Mesenchymal stem cell (in vitro differentiated cells and primary cell): Measurements from ENCODE around the gene SLC30A10.

Experiments used
- DNase-seq: peaks from one replicate; pipeline ENCODE4 v3.0.0-alpha.2; 2013
- H2AFZ ChIP-seq: one replicate; pipeline ENCODE4 v1.6.1; 2013; ENCODE audit warnings: low read depth, mild to moderate bottlenecking, control low read depth, inconsistent platforms, low read length, moderate library complexity
- H2AK5ac ChIP-seq: 2 replicates; pipeline ENCODE4 v1.6.1; 2013; ENCODE audit warnings: low read length, moderate library complexity, mild to moderate bottlenecking, inconsistent platforms; ENCODE audit not compliant: severe bottlenecking
- H2BK120ac ChIP-seq: one replicate; pipeline ENCODE4 v1.6.1; 2013; ENCODE audit warnings: low read depth, mild to moderate bottlenecking, inconsistent platforms, low read length, moderate library complexity
- H2BK12ac ChIP-seq, 2 experiments: one replicate each; pipeline ENCODE4 v1.6.1; 2013; ENCODE audit warnings: inconsistent platforms in 2 of 2, low read length in 2 of 2, mild to moderate bottlenecking in 2 of 2, moderate library complexity in 2 of 2, control low read depth in 1 of 2
- H2BK15ac ChIP-seq: one replicate; pipeline ENCODE4 v1.6.1; 2013; ENCODE audit warnings: mild to moderate bottlenecking, low read depth, inconsistent platforms; ENCODE audit not compliant: poor library complexity, severe bottlenecking
- H2BK5ac ChIP-seq: 2 replicates; pipeline ENCODE4 v1.6.1; 2013; ENCODE audit warnings: low read depth, mild to moderate bottlenecking, low read length, control low read depth, inconsistent platforms; ENCODE audit not compliant: poor library complexity, severe bottlenecking
- H3K14ac ChIP-seq, 2 experiments: one replicate each; pipeline ENCODE4 v1.6.1; 2013; ENCODE audit warnings: inconsistent platforms in 2 of 2, low read length in 2 of 2, control low read depth in 1 of 2, mild to moderate bottlenecking in 1 of 2, moderate library complexity in 1 of 2
- H3K18ac ChIP-seq, 2 experiments: one replicate each; pipeline ENCODE4 v1.6.1; 2013; ENCODE audit warnings: inconsistent platforms in 2 of 2, low read length in 2 of 2, control low read depth in 1 of 2, low read depth in 1 of 2, mild to moderate bottlenecking in 1 of 2
- H3K23ac ChIP-seq, 2 experiments: one replicate each; pipeline ENCODE4 v1.6.1; 2013; ENCODE audit warnings: inconsistent platforms in 2 of 2, low read length in 2 of 2, mild to moderate bottlenecking in 2 of 2, moderate library complexity in 2 of 2, control low read depth in 1 of 2
- H3K27ac ChIP-seq: 2 replicates; pipeline ENCODE4 v1.5.1; 2013; ENCODE audit warnings: mild to moderate bottlenecking, moderate library complexity, low read length, control low read depth, inconsistent platforms; ENCODE audit not compliant: poor library complexity, severe bottlenecking
- H3K27me3 ChIP-seq, 2 experiments: 2 replicates each; pipeline versions ENCODE4 v1.6.1 to v1.7.0; 2013; ENCODE audit warnings: low read length in 2 of 2, mild to moderate bottlenecking in 2 of 2, moderate library complexity in 2 of 2, control low read depth in 1 of 2, inconsistent platforms in 1 of 2; ENCODE audit not compliant: control insufficient read depth in 1 of 2, insufficient read depth in 1 of 2
- H3K36me3 ChIP-seq, 2 experiments: 2 replicates each; pipeline versions ENCODE4 v1.6.1 to v1.7.0; 2013; ENCODE audit warnings: low read length in 2 of 2, control low read depth in 1 of 2, inconsistent platforms in 1 of 2, low read depth in 1 of 2, mild to moderate bottlenecking in 1 of 2; ENCODE audit not compliant: insufficient read depth in 2 of 2, control insufficient read depth in 1 of 2
- H3K4ac ChIP-seq, 2 experiments: one replicate each; pipeline ENCODE4 v1.6.1; 2013; ENCODE audit warnings: inconsistent platforms in 2 of 2, low read length in 2 of 2, mild to moderate bottlenecking in 2 of 2, moderate library complexity in 2 of 2, control low read depth in 1 of 2, low read depth in 1 of 2
- H3K4me1 ChIP-seq: 2 replicates; pipeline ENCODE4 v1.6.1; 2013; ENCODE audit warnings: low read depth, low read length, control low read depth; ENCODE audit not compliant: control insufficient read depth, insufficient read depth
- H3K4me2 ChIP-seq: 2 replicates; pipeline ENCODE4 v1.6.1; 2013; ENCODE audit warnings: low read length, mild to moderate bottlenecking, inconsistent platforms; ENCODE audit not compliant: poor library complexity, severe bottlenecking
- H3K4me3 ChIP-seq, 2 experiments: 2 replicates each; pipeline versions ENCODE4 v1.5.1 to v1.7.0; 2013; ENCODE audit warnings: low read length in 2 of 2, mild to moderate bottlenecking in 2 of 2, control low read depth in 1 of 2, low read depth in 1 of 2; ENCODE audit not compliant: insufficient read depth in 1 of 2
- H3K79me1 ChIP-seq: replicated peaks from 2 replicates; pipeline ENCODE4 v1.6.1; 2013; ENCODE audit warnings: mild to moderate bottlenecking, control low read depth, low read length, inconsistent platforms; ENCODE audit not compliant: poor library complexity, severe bottlenecking
- H3K9ac ChIP-seq: 2 replicates; pipeline ENCODE4 v1.7.0; 2013; ENCODE audit warnings: mild to moderate bottlenecking, low read length, moderate library complexity
- H3K9me3 ChIP-seq: 2 replicates; pipeline ENCODE4 v1.7.0; 2013; ENCODE audit warnings: mild to moderate bottlenecking, low read length; ENCODE audit not compliant: control insufficient read depth
- H4K8ac ChIP-seq: one replicate; pipeline ENCODE4 v1.6.1; 2013; ENCODE audit warnings: inconsistent platforms, mild to moderate bottlenecking, low read length, moderate library complexity
- H4K91ac ChIP-seq: one replicate; pipeline ENCODE4 v1.6.1; 2013; ENCODE audit warnings: mild to moderate bottlenecking, low read length, inconsistent platforms
- WGBS: methylation state at CpG from one replicate; pipeline ENCODE4 v1.1.7; 2013; ENCODE audit warnings: mixed read lengths; 5-methylcytosine and 5-hydroxymethylcytosine counted together

SLC30A10 gene

DNA sequence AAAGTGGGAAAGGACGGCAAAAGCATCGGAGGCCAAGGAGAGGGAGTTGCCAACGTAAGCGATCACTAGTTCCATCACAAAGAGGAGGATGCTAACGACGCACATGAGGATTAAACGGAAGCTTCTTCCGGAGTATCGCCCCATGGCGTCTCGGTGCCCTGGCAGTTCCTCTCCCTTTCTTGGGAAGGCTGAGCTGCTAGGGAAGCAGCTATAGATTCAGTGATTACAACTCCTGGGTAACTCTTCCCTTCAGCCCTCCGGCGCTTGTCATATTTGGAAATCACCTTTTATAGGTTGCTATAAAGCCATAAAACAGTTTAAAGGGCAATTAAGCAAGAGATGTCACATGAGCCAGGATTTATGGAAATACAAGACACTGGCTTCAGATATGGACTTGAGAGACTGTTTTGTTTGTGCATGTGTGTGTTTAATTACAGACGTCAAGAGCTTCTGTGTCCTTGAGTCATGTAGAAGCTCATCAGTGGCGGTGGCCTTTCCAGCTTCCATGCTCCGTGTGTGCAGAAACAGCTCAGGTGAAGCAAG, 30.6 kb upstream of the SLC30A10 start:
- no peak overlapping the region for H3K23ac ChIP-seq
- DNase-seq: no peak
- no peak overlapping the region for H2AK5ac ChIP-seq
- H4K8ac ChIP-seq: no peak overlapping the region
- H2BK120ac ChIP-seq: no peak overlapping the region
- no peak overlapping the region for H2BK15ac ChIP-seq
- H2AFZ ChIP-seq: no peak overlapping the region
- no peak overlapping the region for H3K4ac ChIP-seq
- H3K9ac ChIP-seq: no peak overlapping the region
- H3K4me3 ChIP-seq: no peak overlapping the region
- no peak overlapping the region for H3K4me2 ChIP-seq
- H3K14ac ChIP-seq: no peak overlapping the region
- peaks cover 8% of the 10 kb centered on the region for H3K9me3 ChIP-seq
- H3K4me1 ChIP-seq: no peaks in the 10 kb centered on the region
- H2BK5ac ChIP-seq: no peak overlapping the region
- H3K27ac ChIP-seq: no peak overlapping the region
- H3K36me3 ChIP-seq: no peaks in the 10 kb centered on the region
- no peak overlapping the region for H2BK12ac ChIP-seq
- 92% methylated on average over 16 of the region's 16 CpGs for WGBS
- H3K27me3 ChIP-seq: no peaks in the 10 kb centered on the region
- no peaks in the 10 kb centered on the region for H3K79me1 ChIP-seq
- no peak overlapping the region for H4K91ac ChIP-seq
- no peak overlapping the region for H3K18ac ChIP-seq

- Histone ChIP-seq H3K4me3 (no peak overlapping the region), H3K4me1 (no peaks in the 10 kb centered on the region), H3K27me3 (no peaks in the 10 kb centered on the region), H3K9ac (no peak overlapping the region), H3K27ac (no peak overlapping the region), H3K23ac (no peak overlapping the region), H3K36me3 (no peaks in the 10 kb centered on the region), H4K91ac (no peak overlapping the region), H2BK15ac (no peak overlapping the region), H3K9me3 (no peaks in the 10 kb centered on the region), H3K79me1 (no peaks in the 10 kb centered on the region), H2BK120ac (no peak overlapping the region), H3K4me2 (no peak overlapping the region), H3K4ac (no peak overlapping the region), H2BK5ac (no peak overlapping the region), H2AFZ (no peak overlapping the region), H2BK12ac (no peak overlapping the region), H3K14ac (no peak overlapping the region), H4K8ac (no peak overlapping the region), H3K18ac (no peak overlapping the region), H2AK5ac (no peak overlapping the region)
- 90% methylated on average over 10 of the region's 11 CpGs for WGBS
- DNase-seq: no peak
Observed at GRCh38 chr1:219954736-219955421, 26.5 kb upstream of the SLC30A10 start.

GRCh38 chr1:219954052-219954451, 25.7 kb upstream of the SLC30A10 start:
- H3K4me1 ChIP-seq: no peaks in the 10 kb centered on the region
- no peak overlapping the region for H2BK5ac ChIP-seq
- H3K4ac ChIP-seq: no peak overlapping the region
- H4K8ac ChIP-seq: no peak overlapping the region
- H3K18ac ChIP-seq: no peak overlapping the region
- no peaks in the 10 kb centered on the region for H3K9me3 ChIP-seq
- H2AFZ ChIP-seq: no peak overlapping the region
- WGBS: 96% methylated on average over 6 of the region's 6 CpGs
- no peak overlapping the region for H3K23ac ChIP-seq
- H2BK12ac ChIP-seq: no peak overlapping the region
- H3K14ac ChIP-seq: no peak overlapping the region
- H3K4me2 ChIP-seq: no peak overlapping the region
- H3K27me3 ChIP-seq: no peaks in the 10 kb centered on the region
- no peak overlapping the region for H3K4me3 ChIP-seq
- H2BK15ac ChIP-seq: no peak overlapping the region
- H4K91ac ChIP-seq: no peak overlapping the region
- H3K36me3 ChIP-seq: no peaks in the 10 kb centered on the region
- DNase-seq: no peak
- no peak overlapping the region for H3K27ac ChIP-seq
- no peak overlapping the region for H2AK5ac ChIP-seq
- no peak overlapping the region for H2BK120ac ChIP-seq
- H3K79me1 ChIP-seq: no peaks in the 10 kb centered on the region
- no peak overlapping the region for H3K9ac ChIP-seq

- H2AK5ac ChIP-seq: no peak overlapping the region
- H3K27ac ChIP-seq: no peak overlapping the region
- H3K4me1 ChIP-seq: no peaks in the 10 kb centered on the region
- H4K91ac ChIP-seq: no peak overlapping the region
- H2BK15ac ChIP-seq: no peak overlapping the region
- no peak overlapping the region for H3K4ac ChIP-seq
- no peak overlapping the region for H3K4me2 ChIP-seq
- H3K9me3 ChIP-seq: no peaks in the 10 kb centered on the region
- no peaks in the 10 kb centered on the region for H3K27me3 ChIP-seq
- no peak overlapping the region for H2AFZ ChIP-seq
- no peak overlapping the region for H4K8ac ChIP-seq
- H2BK5ac ChIP-seq: no peak overlapping the region
- no peak overlapping the region for H3K23ac ChIP-seq
- H3K9ac ChIP-seq: no peak overlapping the region
- no peak overlapping the region for H3K18ac ChIP-seq
- H2BK12ac ChIP-seq: no peak overlapping the region
- no peak overlapping the region for H3K14ac ChIP-seq
- DNase-seq: no peak
- no peak overlapping the region for H2BK120ac ChIP-seq
- H3K36me3 ChIP-seq: no peaks in the 10 kb centered on the region
- H3K79me1 ChIP-seq: no peaks in the 10 kb centered on the region
- H3K4me3 ChIP-seq: no peak overlapping the region
Observed at GRCh38 chr1:219952361-219952760, 24.0 kb upstream of the SLC30A10 start.
